GM21717 (cell line): ENCODE data around the gene IFNE.
"Not testable (repeated sequence)": the region's sequence is repeated elsewhere in the genome, so short reads cannot be mapped to it uniquely, and the experiment has no call there.

Source experiments
- ATAC-seq: cut with Tn5 transposase; IDR thresholded peaks from one replicate; pipeline ENCODE4 v1.9.1; 2021; ENCODE audit warnings: mild to moderate bottlenecking, moderate library complexity; ENCODE audit not compliant: unreplicated experiment

IFNE gene

DNA sequence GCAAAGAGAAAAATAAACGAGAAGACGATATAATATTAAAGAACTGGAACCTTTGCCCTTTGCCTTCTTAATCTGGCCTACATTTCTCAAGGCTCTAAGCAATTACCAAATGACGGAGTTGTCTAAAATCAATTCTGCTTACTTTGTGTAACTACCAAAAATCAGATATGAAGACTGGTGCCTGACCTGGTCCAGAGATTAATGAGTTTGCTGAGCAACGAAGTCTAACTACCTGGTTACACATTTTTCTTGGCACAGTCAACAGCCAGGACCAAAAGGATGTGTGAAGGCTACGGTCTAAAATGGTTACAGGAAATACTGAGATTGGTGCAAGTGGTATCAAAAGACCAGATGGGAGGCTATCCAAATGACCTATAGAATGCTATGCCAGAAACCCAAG is 17.8 kb upstream of the IFNE start:
- no peak for ATAC-seq

- no peak for ATAC-seq
These were observed 9.6 kb upstream of the IFNE start for GRCh38 chr9:21491756-21492155.

GRCh38 chr9:21481470-21482056 is 550 bp downstream of the IFNE start:
- ATAC-seq: peak; percentile 59

DNA sequence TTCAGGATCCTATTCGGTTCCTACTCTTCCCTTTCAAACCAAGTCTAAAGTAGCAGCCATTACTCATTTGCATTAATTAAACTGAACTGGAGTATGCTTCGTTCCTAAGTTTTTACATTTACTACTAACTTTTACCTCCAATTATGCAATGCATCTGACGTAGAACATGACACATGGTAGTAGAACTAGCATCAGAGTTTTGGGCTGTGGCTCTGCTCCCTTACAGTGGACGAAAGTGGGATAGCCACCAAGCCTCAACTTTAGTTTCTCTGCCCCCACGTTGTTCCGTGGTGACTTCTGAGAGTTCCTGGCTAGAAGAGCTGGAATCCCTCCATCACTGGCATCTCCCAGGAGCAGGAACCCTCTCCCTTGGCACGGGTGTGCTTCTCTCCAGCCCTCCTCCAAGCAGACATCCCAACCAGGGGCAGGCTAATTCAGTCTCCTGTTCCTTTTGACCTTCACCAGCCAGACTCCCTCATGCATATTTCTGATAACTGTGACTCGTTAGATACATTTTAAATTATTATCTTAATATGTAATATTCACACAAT is 2.9 kb downstream of the IFNE start:
- no peak for ATAC-seq

- no peak for ATAC-seq
These were observed 4.6 kb downstream of the IFNE start for GRCh38 chr9:21477466-21477865.

- ATAC-seq: no peak
These were observed 8.9 kb downstream of the IFNE start for GRCh38 chr9:21473236-21473635.

DNA sequence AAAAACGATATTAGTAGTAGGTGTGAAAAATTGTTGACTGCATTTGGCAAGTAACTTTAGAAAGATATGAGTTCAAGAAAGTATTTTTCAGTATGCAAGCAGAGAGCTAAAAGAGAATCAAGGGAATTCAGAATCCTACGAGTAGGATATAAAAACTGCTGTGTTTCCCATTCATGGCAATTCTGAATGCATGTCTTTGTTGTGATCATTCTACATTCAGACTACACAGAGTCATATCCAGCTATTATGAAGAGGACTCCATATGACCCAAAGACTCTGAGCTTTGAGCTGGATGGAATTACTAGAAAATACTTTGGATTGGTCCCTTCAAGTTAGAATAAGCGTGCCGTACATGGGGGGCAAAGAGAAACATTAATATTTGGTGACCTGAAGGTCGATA is 12.0 kb downstream of the IFNE start:
- ATAC-seq: no peak

GRCh38 chr9:21465859-21466518 is 16.1 kb downstream of the IFNE start:
- peak; percentile 50 for ATAC-seq

DNA sequence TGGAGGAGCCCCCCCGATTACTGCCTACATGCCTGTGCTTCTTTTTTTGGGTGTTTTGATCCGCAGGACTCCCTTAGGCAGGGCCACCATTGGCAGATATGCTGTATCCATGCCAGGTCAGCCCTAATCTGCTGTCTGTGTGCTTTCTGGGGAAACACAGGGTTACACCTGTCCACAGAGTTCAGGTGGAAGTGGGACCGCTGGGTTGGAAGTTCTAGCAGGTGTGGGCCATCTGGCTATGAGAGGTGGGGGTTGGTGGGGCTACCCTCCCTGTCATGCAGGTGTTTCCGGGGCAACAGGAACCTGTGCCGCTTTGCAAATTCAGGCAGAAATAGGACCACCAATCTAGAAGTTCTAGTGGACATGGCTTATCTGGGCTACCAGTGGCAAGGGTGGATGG is 17.0 kb downstream of the IFNE start:
- ATAC-seq: no peak

GRCh38 chr9:21461377-21461776 is 20.7 kb downstream of the IFNE start:
- no peak for ATAC-seq

GRCh38 chr9:21455320-21455719 is 26.8 kb downstream of the IFNE start:
- ATAC-seq: peak; percentile 82

DNA sequence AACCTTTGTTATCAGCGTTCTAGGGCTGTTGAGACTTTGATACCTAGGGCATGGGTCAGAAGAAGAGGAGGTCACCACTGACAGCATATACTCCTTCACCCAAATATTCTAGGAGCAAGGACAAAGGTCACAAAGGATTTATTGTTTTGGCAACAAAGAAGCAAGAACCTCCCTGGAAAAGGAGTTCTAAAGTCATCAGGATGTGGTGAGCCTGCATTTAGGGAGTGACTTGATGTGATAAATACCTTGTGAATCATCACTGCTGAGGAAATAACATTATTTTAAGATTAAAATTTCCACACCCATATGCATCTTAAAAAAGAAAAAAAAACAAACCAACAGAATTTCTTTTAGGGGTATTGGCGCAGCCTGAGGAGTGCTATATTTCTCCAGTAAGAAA is 28.0 kb downstream of the IFNE start:
- no peak for ATAC-seq

GRCh38 chr9:21452681-21453080 is 29.4 kb downstream of the IFNE start:
- ATAC-seq: no peak

GRCh38 chr9:21450733-21451394 is 31.2 kb downstream of the IFNE start:
- ATAC-seq: no peak

GRCh38 chr9:21449312-21449711 is 32.8 kb downstream of the IFNE start:
- ATAC-seq: not testable (repeated sequence)

- ATAC-seq: peak; percentile 97
These were observed 38.1 kb downstream of the IFNE start for GRCh38 chr9:21443849-21444625.

- ATAC-seq: no peak
These were observed 42.0 kb downstream of the IFNE start, which contains the start of gene IFNA1 for GRCh38 chr9:21440139-21440538. IFNA1 (plus strand) TSS chr9:21440439; CDS start chr9:21440508, 69 bp downstream.

DNA sequence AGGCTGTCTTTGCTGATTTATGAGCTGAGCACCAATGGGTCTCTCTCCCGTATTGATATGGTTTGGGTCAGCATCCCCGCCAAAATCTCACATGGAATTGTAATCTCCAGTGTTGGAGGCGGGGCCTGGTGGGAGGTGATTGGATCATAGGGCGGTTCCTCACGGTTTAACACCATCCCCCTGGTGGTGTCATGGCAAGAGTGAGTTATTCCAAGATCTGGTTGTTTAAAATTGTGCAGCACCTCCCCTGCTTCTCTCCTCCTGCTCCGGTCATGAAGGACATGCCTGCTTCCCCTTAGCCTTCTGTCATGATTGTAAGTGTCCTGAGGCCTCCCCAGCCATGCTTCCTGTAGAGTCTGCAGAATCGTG is 47.1 kb downstream of the IFNE start:
- ATAC-seq: not testable (repeated sequence)

- ATAC-seq: no peak
These were observed 47.7 kb downstream of the IFNE start for GRCh38 chr9:21434202-21435014.

DNA sequence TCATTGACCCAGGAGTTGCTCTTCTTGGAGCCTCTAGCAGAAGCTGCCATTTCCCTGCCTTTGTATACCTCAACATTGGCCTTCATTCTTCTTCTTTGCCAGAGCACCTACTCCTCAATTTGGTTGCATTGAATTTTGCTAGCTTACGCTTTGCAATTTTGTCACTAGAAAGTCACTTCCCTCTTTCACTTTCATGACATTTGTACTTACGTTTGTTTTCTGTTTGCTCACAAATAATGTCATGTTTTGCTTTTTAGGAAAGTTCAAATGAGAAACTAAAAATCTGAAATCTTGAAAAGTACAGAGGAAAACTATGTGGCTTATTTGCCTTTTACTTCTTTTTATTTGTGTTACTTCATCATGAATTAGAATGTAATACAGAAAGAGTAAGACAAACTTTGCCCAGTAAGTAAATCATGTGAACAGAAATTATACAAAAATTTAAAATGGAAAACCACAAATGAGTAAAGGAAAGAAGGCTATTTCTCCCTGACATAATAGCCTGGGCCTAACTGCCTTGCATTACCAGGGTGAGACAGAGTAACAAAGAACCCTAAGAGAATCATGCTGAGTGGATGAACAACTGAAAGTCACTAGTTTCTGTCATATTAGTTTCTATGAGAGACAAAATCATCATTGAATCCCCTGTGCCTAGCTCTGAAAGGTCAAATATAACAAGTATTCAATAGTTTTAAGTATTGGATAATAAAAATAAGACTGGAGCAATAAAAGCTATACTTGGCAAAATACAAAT is 49.3 kb downstream of the IFNE start:
- peak; percentile 61 for ATAC-seq
